Retinal pigment epithelial cell (primary cell): ENCODE data around the gene NFATC2.
"Not testable (repeated sequence)": the region's sequence is repeated elsewhere in the genome, so short reads cannot be mapped to it uniquely, and the experiment has no call there.

ENCODE experiments used
- DNase-seq: peaks from one replicate; pipeline ENCODE4 v3.0.0-alpha.2; 2010; ENCODE audit warnings: low read depth
- H3K4me3 ChIP-seq: 2 replicates; pipeline ENCODE4 v1.5.1; 2011; ENCODE audit warnings: mild to moderate bottlenecking, low read length, control low read depth, moderate library complexity
- CTCF ChIP-seq: conservative IDR thresholded peaks from 2 replicates; pipeline ENCODE4 v1.5.1; 2011; ENCODE audit warnings: low read depth, low read length, control low read depth, inconsistent platforms

The NFATC2 gene

GRCh38 chr20:51346686-51347485, 195.6 kb downstream of the NFATC2 start:
- DNase-seq: peak; percentile 76

DNA sequence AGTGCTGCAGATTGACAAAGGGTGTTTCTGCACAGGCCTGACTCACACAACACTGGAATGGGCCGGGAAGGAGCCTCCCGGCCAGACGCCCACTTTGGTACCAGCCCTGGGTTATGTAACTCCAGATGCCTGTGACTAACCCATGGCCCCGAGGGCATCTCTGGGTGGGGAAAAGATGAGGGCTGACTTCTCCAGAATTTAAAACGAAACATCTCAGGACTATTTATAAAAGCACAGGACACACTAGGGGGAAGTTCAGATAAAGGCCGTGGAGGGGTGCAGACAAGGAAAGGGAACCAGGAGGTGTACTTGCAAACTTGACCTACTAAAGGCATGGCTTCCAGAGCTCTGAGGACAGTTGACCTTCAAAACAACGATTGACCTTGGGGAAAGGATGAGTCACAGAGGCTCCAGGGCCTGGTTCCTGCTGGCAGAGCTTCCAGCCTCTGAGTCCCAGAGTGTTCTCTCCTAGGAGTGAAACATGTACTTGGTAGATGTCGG, 196.9 kb downstream of the NFATC2 start:
- DNase-seq: no peak

More at GRCh38 chr20:51346686-51347485, 195.6 kb downstream of the NFATC2 start:
- H3K4me3 ChIP-seq: no peak overlapping the region
- TF ChIP-seq CTCF: no peak

DNA sequence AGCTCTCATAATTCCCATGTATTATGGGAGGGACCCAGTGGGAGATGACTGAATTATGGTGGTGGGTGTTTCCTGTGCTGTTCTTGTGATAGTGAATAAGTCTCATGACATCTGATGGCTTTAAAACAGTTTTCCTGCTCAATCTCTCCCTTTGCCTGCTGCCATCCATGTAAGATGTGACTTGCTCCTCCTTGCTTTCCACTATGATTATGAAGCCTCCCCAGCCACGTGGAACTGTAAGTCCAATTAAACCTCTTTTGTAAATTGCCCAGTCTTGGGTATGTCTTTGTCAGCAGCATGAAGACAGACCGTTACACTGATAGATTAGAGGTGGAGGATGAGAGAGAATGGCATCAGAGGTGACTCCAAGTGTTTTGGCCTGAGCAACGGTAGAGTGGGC, 198.7 kb downstream of the NFATC2 start:
- not testable (repeated sequence) for H3K4me3 ChIP-seq, DNase-seq

More for the DNA sequence above, 196.9 kb downstream of the NFATC2 start:
- no peak overlapping the region for H3K4me3 ChIP-seq
- no peak for TF ChIP-seq CTCF

DNA sequence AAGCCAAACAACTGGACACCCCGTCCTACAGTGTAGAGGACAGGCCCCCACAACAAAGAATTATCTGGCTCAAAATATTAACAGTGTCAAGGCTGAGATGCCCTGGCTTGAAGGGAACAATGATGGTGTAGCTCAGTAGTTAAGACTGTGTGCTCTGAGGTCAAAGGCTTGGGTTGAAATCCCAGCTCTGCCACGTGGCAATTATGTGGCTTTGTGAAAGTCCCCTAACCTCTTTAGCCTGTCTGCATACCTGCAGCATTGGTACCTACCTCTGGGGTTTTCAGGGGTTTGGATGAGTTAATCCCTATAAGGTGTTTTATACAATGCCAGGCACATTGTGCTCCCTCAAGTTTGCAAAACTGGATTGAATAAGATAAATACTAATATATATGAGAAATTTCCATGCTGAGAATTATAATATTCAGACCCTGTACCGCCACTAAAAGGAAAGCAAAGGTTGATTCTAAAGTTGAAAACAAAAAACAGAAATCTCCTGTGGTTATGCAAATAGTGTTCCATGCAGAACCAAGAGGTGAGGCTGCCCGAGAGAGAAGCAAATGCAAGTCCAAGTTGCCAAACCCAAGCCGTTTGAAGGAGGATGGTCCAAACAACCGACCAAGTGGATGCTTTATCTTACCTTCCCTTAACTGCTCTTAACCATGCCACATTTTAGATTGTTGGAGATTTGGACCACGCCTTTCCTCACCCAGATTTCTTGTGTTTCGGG, 199.8 kb downstream of the NFATC2 start:
- H3K4me3 ChIP-seq: no peak overlapping the region
- DNase-seq: no peak
- no peak for TF ChIP-seq CTCF

GRCh38 chr20:51341581-51341980, 200.9 kb downstream of the NFATC2 start:
- TF ChIP-seq CTCF: no peak
- H3K4me3 ChIP-seq: no peak overlapping the region
- no peak for DNase-seq

DNA sequence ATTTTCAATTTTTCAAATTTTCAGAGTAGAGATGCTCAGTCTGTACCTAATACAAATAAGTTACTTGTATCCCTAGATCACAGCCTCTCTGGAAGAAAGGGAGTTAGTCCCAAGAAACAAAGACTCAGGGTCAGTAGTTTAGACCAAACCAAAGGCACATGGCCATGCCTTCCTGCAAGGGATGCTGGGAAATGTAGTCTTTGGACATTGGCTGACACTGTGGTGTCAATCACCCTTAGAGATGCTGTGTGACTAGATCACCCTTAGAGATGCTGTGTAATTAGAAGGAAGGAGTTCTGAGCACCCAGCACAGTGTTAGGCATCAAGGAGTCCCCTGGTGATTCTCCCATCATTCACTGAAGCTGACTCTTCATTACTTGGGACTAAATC, 202.1 kb downstream of the NFATC2 start:
- H3K4me3 ChIP-seq: no peak overlapping the region
- no peak for DNase-seq
- TF ChIP-seq CTCF: no peak

GRCh38 chr20:51339721-51340450, 202.6 kb downstream of the NFATC2 start:
- no peak overlapping the region for H3K4me3 ChIP-seq
- no peak for DNase-seq
- no peak for TF ChIP-seq CTCF
